Placental epithelial cell (primary cell): Measurements from ENCODE around the gene AP3S2. TPM values are rescaled to one million over a fixed set of nuclear protein-coding genes. Genes with fewer than 3 reads are reported as not detected.

ENCODE experiments used
- small RNA-seq: library from RNA; depleted of rRNA; stranded (forward); fragments of <200 nt; gene quantifications from one replicate; pipeline ENCODE3, GENCODE V24; 2012
- total RNA-seq: library from RNA; depleted of rRNA; stranded (reverse); fragments of >200 nt; gene quantifications from 2 replicates; pipeline ENCODE4 v1.2.3, GENCODE V29; 2012

Gene AP3S2
- total RNA-seq = 34.9 and 61.2 TPM in 2 replicates

DNA sequence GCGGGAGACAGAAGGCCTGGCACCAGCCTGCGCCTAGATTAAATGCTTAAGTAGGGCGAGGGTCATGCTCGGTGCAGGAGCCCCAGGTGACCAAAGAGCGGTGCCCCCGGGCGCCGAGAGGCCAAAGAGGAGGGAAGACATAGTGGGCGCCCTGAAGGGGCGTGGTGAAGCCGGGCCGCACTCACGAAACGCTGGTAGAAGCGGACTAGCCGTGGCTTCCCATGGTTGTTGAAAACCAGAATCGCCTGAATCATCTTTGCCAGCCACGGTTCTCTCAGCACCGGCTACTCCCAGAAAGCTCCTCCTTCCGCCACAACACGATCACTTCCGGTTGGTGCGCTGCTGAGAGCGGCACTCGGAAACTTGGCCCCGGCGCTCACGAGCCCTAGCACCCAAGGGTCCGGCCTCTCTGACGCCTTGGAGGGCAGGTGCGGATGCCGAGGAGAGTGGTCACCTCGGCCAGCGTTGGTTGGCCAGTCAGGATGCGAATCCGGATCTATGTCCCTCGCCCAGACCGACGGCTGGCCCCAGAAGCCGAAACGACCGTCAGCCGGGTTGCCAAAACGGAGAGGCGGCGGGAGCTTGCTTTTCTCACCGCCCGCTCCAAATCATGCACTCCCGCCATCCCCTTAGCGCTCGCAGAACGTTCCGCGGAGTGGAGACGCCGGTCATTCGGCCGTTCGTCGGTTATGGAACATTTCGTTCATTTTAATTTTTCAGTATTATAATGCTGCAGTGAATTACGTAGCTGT lies at the start of gene AP3S2:
Gene AP3S2, minus strand, starts transcription at position 299 of the 752 bp plus-strand sequence. Its CDS starts 45 bp downstream, at position 254.

DNA sequence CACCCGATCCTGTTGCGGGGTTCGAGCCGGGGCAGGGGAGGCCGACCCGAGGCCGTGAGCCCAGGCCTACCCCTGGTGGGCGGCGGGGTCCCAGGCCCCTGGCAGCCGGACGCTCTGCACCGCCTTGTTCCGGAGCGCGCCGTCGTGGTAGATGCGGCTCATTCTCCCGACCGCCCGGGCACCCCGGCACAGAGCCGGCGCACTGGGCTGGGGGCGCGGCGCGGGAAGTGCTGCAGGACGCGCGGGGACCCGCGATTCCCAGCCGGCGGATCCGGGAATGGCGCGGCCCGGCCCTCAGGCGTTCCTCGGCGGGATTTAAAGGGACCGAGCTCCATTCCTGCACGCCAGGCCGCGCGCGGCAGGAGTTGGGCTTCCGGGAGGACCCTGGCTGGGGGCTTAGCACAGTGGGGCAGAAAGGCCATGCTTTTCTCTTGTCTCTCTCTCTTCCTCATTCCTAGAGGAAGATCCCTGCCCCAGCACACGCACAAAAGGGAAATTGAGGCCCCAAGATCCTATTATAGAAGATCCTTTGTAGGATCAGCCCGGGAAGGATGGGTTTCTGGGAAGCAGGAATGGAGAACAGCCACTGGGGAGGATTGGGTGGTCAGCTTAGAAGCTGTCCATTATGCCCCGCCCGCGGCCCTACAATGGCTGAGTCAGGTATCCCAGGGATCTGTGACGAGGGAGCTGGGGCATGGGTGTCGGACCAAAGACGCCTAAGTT lies 19.0 kb upstream of the AP3S2 start, which contains the start of gene ARPIN:
Gene ARPIN, minus strand, starts transcription at position 279 of the 723 bp plus-strand sequence. Its CDS starts 117 bp downstream, at position 162.

Small RNAs within 50 kb of the gene (small RNA-seq; reads per million reads assigned to genes)
- gene MIR5009 = not detected
- gene MIR5094 = 0.37 reads per million, percentile 15 among the genes with 10 or more reads in this experiment
- gene RNU6-1111P = not detected
- not detected for gene RNU7-111P

Other genes starting within 250 kb of the AP3S2 start
- 8.4 and 8.6 TPM in 2 replicates for gene KIF7, start 238.5 kb downstream of the AP3S2 start, total RNA-seq
- 0.33 and 0.39 TPM in 2 replicates for gene PLIN1, start 214.6 kb downstream of the AP3S2 start, total RNA-seq
- 3.5 and 4.7 TPM in 2 replicates for gene PEX11A, start 203.2 kb downstream of the AP3S2 start, total RNA-seq
- gene WDR93, start 203.2 kb downstream of the AP3S2 start, total RNA-seq = 0.11 and 0.39 TPM in 2 replicates
- 0.39 TPM in 1 of 2 replicates, not detected in the other for gene MESP1, start 142.7 kb downstream of the AP3S2 start, total RNA-seq
- gene MESP2, start 117.7 kb downstream of the AP3S2 start, total RNA-seq = 0.39 and 0.54 TPM in 2 replicates
- gene ANPEP, start 79.1 kb downstream of the AP3S2 start, total RNA-seq = 4.3 and 32.2 TPM in 2 replicates
- gene ARPIN, start 19.0 kb upstream of the AP3S2 start, total RNA-seq = 10.7 and 11.4 TPM in 2 replicates
- 22.8 and 28.2 TPM in 2 replicates for gene ZNF710, start 107.3 kb upstream of the AP3S2 start, total RNA-seq
- 164 and 219 TPM in 2 replicates for gene IDH2, start 208.5 kb upstream of the AP3S2 start, total RNA-seq